Retinal pigment epithelial cell (primary cell): ENCODE data around the gene LSM11.

ENCODE experiments used
- DNase-seq: peaks from one replicate; pipeline ENCODE4 v3.0.0-alpha.2; 2010; ENCODE audit warnings: low read depth
- H3K4me3 ChIP-seq: 2 replicates; pipeline ENCODE4 v1.5.1; 2011; ENCODE audit warnings: mild to moderate bottlenecking, low read length, control low read depth, moderate library complexity
- TF ChIP-seq, protein P1 (sequence below): conservative IDR thresholded peaks from 2 replicates; pipeline ENCODE4 v1.5.1; 2011; ENCODE audit warnings: low read depth, low read length, control low read depth, inconsistent platforms

LSM11 gene

DNA sequence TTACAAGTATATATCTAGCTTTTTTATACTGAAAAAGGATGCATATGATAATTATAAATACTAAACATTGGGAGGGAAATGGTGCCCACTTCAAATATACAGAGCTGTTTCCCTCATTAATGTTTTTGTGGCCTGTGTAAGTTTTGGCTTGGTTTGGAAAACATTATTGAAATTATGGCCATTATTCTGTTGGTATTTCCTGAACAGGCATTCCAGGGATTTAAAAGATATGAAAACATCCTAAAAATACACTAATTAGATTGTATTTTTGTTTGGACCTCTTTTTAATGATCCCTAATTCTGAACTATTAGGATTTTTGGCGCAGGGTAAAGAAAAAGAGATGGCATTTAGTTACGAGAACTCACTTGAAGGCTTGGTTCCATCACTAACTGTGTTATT, 64.5 kb downstream of the LSM11 start:
- DNase-seq, result no peak
- H3K4me3 ChIP-seq, result no peak overlapping the region
- TF ChIP-seq, protein P1, sequence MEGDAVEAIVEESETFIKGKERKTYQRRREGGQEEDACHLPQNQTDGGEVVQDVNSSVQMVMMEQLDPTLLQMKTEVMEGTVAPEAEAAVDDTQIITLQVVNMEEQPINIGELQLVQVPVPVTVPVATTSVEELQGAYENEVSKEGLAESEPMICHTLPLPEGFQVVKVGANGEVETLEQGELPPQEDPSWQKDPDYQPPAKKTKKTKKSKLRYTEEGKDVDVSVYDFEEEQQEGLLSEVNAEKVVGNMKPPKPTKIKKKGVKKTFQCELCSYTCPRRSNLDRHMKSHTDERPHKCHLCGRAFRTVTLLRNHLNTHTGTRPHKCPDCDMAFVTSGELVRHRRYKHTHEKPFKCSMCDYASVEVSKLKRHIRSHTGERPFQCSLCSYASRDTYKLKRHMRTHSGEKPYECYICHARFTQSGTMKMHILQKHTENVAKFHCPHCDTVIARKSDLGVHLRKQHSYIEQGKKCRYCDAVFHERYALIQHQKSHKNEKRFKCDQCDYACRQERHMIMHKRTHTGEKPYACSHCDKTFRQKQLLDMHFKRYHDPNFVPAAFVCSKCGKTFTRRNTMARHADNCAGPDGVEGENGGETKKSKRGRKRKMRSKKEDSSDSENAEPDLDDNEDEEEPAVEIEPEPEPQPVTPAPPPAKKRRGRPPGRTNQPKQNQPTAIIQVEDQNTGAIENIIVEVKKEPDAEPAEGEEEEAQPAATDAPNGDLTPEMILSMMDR, result no peak
